Measurements from ENCODE around the gene ADRA2A.

The ADRA2A gene

DNA sequence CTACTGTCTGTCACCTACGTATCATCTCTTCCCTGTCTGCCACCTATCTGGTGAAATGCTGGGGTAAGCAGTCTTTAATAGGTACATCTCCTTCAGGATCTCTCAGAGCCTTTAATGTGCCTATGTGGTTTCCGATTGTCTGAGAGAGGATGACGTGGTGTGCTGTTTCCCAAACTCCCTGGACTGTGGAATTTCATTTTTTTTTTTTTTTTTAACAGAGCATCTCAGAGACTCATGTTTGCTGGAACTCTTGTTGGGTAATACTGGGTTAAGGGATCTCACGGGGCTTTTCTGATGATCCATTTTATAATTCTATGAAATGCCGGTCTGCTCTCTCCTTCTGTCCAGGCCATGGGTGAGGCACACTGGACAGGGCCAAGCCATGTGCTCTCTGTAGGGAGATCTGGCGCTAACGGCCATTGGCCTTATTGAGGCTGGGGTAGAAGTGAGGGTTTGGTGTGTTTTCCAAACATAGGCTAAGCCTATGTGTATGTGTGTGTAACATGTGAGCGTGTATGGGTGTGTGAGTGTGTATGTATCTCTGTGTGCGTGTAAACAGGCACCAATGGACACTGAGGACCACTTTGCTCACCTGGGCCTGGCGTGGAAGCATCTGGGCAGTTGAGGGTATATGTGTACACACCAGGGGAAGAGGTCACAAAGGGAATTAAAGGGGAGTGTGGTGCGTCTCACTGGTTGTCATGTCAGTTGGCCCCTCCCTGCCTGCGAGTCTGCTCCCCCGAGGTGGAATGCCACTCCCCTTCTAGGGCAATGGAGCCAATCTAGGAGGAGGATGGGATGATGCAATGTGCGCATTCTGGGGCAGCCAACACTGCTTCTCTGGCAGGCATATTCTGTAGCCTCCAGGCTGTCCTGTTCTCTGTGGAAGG, 7.8 kb downstream of the ADRA2A start:
- DNase-seq: no peak

GRCh38 chr10:111085690-111086353, 9.0 kb downstream of the ADRA2A start:
- DNase-seq: no peak

DNA sequence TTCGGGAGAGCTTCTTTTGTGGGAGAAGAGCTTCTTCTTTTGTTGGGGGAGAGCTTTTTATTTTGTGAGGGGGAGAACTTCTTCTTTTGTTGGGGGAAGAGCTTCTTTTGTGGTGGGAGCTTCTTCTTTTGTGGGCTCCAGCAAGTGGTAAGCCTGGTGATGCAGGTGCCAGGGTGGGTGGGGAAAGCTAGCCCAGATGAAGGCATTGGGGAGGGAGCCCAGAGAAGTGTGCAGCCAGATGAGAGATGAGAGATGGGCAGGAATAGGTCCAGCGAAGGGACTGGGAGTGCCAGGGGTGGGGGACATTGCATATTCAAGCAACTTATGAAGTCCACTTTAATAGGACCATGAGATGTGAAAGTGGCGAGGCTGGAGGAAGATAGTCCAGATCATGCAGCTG, 9.7 kb downstream of the ADRA2A start:
- no peak for DNase-seq

DNA sequence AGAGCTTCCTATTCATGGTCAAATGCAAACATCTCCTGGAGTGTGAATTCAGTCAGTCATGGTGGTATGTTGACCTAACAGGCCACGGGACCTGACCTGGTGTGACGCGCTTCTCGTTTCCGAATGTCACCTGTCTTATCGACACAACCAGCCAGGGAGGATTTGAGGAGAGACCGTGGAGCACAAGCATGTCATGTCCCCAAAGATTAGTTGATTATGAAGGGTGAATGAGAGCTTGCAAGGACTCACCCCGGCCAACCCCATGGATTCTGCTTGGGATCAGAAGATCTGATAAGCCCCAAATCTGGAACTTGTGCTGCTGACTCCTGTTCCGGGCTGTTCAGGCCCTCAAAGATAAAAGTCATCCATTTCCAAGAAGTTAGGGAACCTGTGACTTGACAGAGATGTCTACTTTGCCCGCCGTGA, 10.5 kb downstream of the ADRA2A start:
- DNase-seq: no peak

- DNase-seq: no peak
Measured at GRCh38 chr10:111087968-111088505, 11.2 kb downstream of the ADRA2A start.

- no peak for DNase-seq
Measured at GRCh38 chr10:111089293-111089692, 12.5 kb downstream of the ADRA2A start.

GRCh38 chr10:111091833-111092232, 15.0 kb downstream of the ADRA2A start:
- no peak for DNase-seq

DNA sequence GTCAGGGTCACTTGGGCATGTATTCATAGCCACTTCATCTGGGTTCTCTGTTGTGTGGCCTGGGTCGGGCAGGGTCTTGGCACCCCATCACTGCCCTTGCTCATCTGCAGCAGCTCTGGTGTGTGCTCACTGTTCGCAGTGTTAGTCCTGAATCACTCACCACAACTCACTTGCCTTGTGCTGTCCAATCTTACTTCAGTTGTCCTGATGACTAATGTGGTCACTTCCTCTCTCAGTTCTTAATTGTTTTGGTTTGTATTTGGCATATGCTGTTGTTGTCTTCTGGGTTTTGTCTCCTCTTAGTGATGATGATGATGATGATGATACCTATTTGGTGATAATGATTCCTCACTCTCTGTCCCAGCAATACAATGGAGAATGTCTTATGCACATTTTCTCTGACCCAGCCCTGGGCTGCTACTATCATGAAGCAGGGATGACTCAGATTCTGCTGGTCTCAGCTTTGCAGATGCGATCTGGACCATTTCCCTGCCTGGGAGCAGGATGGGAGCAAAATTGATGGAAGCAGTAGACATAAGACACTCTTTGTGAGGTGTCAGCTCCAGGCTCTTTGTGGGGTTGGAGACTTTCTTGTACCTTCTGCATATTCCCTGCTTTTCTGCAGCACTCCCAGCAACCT, 17.0 kb downstream of the ADRA2A start:
- DNase-seq: no peak

DNA sequence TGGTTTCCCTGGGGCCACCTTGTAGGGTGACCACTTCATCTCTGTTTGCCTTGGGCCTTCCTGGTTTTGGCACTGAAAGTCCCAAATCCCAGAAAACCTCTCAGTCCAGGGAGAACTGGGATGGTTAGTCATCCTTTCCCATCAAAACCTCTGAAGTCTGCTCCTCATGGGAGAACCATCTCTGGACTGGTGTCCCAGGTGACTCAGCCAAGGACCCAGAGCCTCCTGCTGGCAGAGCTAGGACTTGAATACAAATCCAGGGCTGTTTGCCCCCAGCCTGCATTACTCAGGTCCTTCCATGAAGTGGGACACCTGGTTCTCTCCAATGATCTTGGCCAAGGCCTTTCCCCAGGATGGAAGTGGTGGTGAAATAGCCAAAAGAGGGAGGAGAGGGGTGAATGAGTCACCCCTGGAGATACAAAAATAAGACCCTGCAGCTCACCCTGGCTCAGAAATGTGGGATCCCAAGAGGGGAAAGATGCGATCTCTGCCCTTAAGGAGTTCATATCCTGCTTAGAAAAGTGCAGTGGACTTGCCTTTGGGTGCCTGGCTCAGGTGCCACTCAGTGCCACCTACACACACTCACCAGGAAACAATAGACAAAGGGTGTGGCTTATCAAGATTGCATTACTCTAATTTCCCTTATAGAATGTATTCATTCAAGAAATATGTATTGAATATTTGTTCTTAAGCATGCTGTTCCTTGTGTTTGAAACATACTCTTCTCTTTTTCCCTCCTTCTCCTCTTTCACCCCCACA, 22.0 kb downstream of the ADRA2A start:
- DNase-seq: no peak

GRCh38 chr10:111100198-111100597, 23.4 kb downstream of the ADRA2A start:
- DNase-seq: no peak

DNA sequence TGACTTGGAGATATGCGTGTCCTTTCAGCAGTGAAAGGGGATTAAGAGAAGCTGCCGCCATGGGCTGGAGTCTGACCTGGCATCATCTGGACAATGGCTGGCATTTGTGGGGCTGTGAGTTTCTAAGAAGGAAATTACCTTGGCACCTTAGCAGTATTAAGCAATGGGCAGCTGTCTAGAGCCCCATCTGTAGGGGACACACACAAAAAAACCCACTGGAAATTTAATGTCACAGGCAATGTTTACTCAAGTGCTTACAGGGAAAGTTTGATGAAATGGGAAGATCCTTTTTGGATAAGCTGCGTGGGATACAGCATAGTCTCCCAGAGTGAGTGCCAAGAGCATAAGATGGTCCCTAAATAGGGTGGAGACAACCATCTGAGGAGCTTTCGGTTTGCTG, 25.0 kb downstream of the ADRA2A start:
- no peak for DNase-seq

GRCh38 chr10:111102359-111102837, 25.6 kb downstream of the ADRA2A start:
- DNase-seq: no peak

- DNase-seq: no peak
Measured at GRCh38 chr10:111103196-111103840, 26.5 kb downstream of the ADRA2A start.

- DNase-seq: no peak
Measured at GRCh38 chr10:111104811-111105210, 28.0 kb downstream of the ADRA2A start.

DNA sequence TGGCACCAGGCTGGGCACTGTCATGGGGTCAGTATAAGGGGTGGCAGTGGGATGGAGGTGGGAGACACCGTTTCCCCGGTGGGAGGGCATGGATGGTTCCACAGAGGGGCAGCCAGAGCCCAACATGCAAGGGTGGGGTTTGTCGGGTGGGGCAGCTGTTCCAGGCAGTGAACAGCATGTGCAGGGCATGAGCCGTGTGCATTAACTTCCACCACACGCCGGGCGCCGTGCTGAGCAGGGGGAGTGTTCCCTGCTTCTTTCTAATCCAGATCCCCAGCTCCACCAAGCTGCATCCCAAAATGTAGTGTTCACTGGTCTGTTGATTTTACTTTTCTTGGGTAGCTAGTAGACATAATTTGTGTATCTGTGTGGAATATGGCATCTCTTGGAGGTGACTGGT, 29.3 kb downstream of the ADRA2A start:
- no peak for DNase-seq

DNA sequence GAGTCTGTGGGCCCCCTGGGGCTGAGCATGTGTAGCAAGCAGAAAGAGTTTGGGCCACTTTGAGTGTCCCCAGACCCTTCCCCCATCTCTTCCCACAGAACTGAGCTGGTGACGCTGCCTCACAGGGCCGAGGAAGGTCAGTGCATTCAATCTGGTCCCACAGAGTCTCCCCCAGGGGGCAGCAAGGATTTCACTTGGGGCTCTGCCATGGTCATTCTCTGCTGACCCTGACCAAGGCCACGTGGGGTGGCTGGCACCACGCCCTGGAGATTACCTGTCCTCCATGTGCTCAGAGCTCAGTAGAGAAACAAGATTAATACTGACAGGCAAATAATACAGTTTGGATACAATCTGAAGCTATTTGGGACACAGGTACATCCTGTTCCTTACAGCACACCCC, 30.2 kb downstream of the ADRA2A start:
- DNase-seq: no peak

DNA sequence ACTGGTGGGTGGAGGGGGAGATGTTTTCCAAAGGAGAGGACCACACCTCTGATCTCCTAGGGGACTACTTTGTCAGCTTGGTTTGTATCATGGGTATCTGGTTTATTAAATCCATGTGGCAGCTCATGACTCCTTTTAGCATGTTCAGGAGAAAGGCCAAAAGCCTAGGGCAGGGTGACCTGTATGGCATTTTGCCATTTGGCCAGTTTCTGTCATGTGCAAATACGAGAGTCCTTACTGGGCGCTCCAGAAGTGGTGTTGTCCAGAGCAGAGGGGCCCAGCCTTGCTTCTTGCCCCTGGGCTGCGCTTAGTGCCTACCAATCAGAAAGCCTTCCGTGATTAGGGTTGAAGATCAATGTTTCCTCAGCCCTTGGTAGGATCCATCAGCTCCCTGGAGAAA, 31.0 kb downstream of the ADRA2A start:
- DNase-seq: no peak

DNA sequence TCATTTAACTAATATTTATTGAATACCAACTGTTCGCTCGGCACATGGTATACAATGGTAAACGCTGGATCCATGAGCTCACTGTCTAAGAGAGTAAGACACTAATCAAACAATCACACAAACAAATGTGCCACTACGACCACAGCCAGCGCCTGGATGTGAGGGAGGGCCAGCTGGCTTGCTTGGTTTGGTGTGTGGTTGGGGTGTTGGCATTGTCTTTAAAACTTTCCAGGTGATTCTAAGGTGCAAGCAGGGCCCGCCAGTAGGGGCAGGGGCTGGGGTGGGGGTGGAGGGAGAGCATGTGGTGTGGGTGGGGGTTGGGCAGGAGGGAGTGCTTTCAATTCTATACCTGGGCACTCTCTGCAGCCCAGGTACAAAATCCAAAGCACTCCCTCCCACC, 31.6 kb downstream of the ADRA2A start:
- DNase-seq: no peak

GRCh38 chr10:111109501-111110242, 32.8 kb downstream of the ADRA2A start:
- DNase-seq: no peak

GRCh38 chr10:111110771-111111170, 33.9 kb downstream of the ADRA2A start:
- no peak for DNase-seq

DNA sequence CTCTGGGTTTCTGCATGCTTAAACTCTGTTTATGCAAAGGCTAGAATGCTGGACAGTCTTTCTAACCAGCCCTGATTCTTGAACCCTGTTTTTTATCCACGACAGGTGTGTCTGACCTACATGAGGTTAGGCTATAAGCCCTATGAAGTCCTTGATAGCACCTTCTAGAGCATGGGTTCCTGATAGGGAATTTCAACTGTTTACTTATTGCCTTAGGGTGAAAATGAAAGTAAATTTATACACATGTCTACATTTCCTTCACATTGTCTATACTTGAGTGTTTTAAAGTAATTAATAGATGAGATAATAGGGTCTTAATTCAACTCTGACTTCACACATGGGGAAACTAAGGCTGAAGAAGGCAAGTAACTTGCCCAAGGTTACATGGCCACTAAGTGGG, 35.5 kb downstream of the ADRA2A start:
- DNase-seq: no peak
